Bronchial epithelial cell (primary cell): ENCODE results near the gene ZNF444. TPM values are rescaled to one million over a fixed set of nuclear protein-coding genes. Genes with fewer than 3 reads are reported as not detected.

Experiments
- DNase-seq: peaks from one replicate; pipeline ENCODE4 v3.0.0-alpha.2; 2010; ENCODE audit warnings: low read depth
- FAIRE-seq: peaks from 2 replicates; lab custom pipeline; 2011; peaks lifted over from hg19 to GRCh38; lab: Jason Lieb, UNC
- H3K27me3 ChIP-seq: 2 replicates; pipeline ENCODE4 v1.5.1; 2011; ENCODE audit warnings: low read length; ENCODE audit not compliant: control insufficient read depth, insufficient read depth
- H3K36me3 ChIP-seq: 2 replicates; pipeline ENCODE4 v1.5.1; 2011; ENCODE audit warnings: low read length; ENCODE audit not compliant: control insufficient read depth, insufficient read depth
- H3K4me3 ChIP-seq: 2 replicates; pipeline ENCODE4 v1.5.1; 2011; ENCODE audit warnings: mild to moderate bottlenecking, low read depth, low read length, control low read depth
- CTCF ChIP-seq: IDR thresholded peaks from 2 replicates; pipeline ENCODE4 v1.5.1; 2011; ENCODE audit warnings: mild to moderate bottlenecking, moderate library complexity, low read length, control low read depth, inconsistent platforms; ENCODE audit not compliant: insufficient read depth, severe bottlenecking
- total RNA-seq: library from RNA; depleted of rRNA; stranded (reverse); fragments of >200 nt; gene quantifications from 2 replicates; pipeline ENCODE4 v1.2.1, GENCODE V29; 2014

Gene ZNF444
- total RNA-seq, 1 donor from 2014 or later = 4.2 TPM

- DNase-seq (no peak), FAIRE-seq (no peak)
- TF ChIP-seq CTCF = no peak
Observed at GRCh38 chr19:56132316-56132822, 8.7 kb upstream of the ZNF444 start.

GRCh38 chr19:56133858-56134653, 7.0 kb upstream of the ZNF444 start:
- H3K4me3 ChIP-seq = no peak overlapping the region
- H3K36me3 ChIP-seq = no peaks in the 10 kb centered on the region
- DNase-seq = no peak
- peaks cover 3% of the 10 kb centered on the region for H3K27me3 ChIP-seq
- no peak for TF ChIP-seq CTCF
- no peak for FAIRE-seq

More at GRCh38 chr19:56132316-56132822, 8.7 kb upstream of the ZNF444 start:
- no peak overlapping the region for H3K4me3 ChIP-seq
- H3K27me3 ChIP-seq = peaks cover 3% of the 10 kb centered on the region
- H3K36me3 ChIP-seq = no peaks in the 10 kb centered on the region

DNA sequence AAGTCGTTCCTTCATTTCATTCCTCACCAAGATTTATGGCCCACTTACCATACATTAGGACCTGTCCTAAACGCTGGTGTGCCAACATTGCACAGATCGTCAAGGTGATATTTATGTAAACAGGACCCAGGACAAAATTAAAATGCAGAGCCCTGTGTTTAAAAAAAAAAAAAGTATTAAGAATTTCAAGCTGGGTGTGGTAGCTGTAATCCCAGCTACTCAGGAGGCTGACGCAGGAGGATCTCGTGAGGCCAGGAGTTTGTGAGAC, 6.5 kb upstream of the ZNF444 start:
- no peak for DNase-seq
- Histone ChIP-seq H3K4me3 (no peak overlapping the region), H3K27me3 (peaks cover 3% of the 10 kb centered on the region), H3K36me3 (no peaks in the 10 kb centered on the region)
- FAIRE-seq = no peak
- TF ChIP-seq CTCF = no peak

DNA sequence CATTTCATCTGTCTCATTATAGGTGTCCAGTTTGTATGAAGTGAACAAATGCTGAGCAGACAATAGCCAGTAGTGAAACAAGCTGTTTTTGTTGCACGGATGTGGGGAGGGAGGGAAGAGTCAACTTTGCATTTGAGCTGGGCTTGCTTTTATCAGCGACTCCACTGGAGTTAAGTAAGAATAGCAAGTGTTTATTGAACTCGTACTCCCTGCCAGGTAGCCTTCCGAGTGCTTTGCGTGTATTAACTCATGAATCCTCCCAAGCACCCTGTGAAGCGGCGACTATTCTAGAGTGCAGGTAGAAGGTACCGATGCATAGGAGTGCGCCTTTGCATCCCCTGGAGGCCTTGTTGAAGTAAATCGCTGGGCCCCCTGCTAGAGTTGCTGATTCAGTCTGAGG, 4.7 kb upstream of the ZNF444 start:
- Histone ChIP-seq H3K27me3 (peaks cover 3% of the 10 kb centered on the region), H3K36me3 (no peaks in the 10 kb centered on the region), H3K4me3 (no peak overlapping the region)
- DNase-seq (no peak), FAIRE-seq (no peak)
- no peak for TF ChIP-seq CTCF

DNA sequence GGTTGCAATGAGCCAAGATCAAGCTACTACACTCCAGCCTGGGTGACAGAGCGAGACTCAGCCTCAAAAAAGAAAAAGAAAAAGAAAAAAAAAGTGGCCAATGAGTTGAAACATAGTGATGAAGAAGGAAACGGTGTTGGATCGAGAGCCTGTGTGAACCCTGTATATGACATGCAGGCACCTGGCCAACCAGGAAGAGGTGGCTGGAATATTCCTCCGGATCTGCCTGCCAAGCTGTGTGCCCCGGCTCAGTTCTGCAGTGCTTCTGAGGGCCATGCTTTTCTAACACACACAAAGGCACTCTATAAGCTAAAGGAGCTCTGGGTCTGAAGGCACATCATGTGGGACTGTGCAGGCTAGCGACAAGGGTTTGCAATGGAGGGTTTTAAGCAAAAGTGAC, 3.7 kb upstream of the ZNF444 start:
- no peak for DNase-seq
- TF ChIP-seq CTCF = no peak

More for the DNA sequence above, 3.7 kb upstream of the ZNF444 start:
- FAIRE-seq = no peak
- Histone ChIP-seq H3K36me3 (no peaks in the 10 kb centered on the region), H3K4me3 (no peak overlapping the region), H3K27me3 (peaks cover under 1% of the 10 kb centered on the region)
